Cardiac muscle cell (in vitro differentiated cells and primary cell): Measurements from ENCODE around the gene LENEP. TPM values are rescaled to one million over a fixed set of nuclear protein-coding genes. Genes with fewer than 3 reads are reported as not detected.

Source experiments
- DNase-seq, 2 donors: peaks; one replicate each; pipeline versions ENCODE4 v3.0.0 to v3.0.0-alpha.2; 2010 to 2017; ENCODE audit warnings: low read depth in 1 of 2, low spot score in 1 of 2
- H3K27ac ChIP-seq: fragments of 200-600 bp; sonication (generic); 2 replicates; pipeline ENCODE4 v1.5.1; 2016
- H3K27me3 ChIP-seq: fragments of 200-600 bp; sonication (generic); 2 replicates; pipeline ENCODE4 v1.6.0; 2016; ENCODE audit warnings: control low read depth
- H3K36me3 ChIP-seq: fragments of 200-600 bp; sonication (generic); 2 replicates; pipeline ENCODE4 v1.5.1; 2016; ENCODE audit warnings: control low read depth
- H3K4me1 ChIP-seq: fragments of 200-600 bp; sonication (generic); 2 replicates; pipeline ENCODE4 v1.8.1; 2017; ENCODE audit warnings: low read depth, mild to moderate bottlenecking, mixed run types
- H3K4me3 ChIP-seq: fragments of 200-600 bp; sonication (generic); 2 replicates; pipeline ENCODE4 v1.5.1; 2016; ENCODE audit warnings: mild to moderate bottlenecking
- H3K9me3 ChIP-seq: fragments of 200-600 bp; sonication (generic); 2 replicates; pipeline ENCODE4 v1.5.1; 2017; ENCODE audit warnings: low read depth, mild to moderate bottlenecking, control low read depth
- CTCF ChIP-seq: IDR thresholded peaks from 2 replicates; pipeline ENCODE4 v1.5.1; 2012; ENCODE audit warnings: low read depth, mild to moderate bottlenecking, low read length
- polyA plus RNA-seq: library from polyadenylated mRNA; unstranded; fragments of >200 nt; fragmentation: Nextera tagmentation; extraction: Ambion mirVana; gene quantifications from 2 replicates; pipeline ENCODE4 v1.2.1, GENCODE V29; 2016
- total RNA-seq: library from RNA; depleted of rRNA; stranded (reverse); fragments of >200 nt; gene quantifications from 2 replicates; pipeline ENCODE4 v1.2.3, GENCODE V29; 2016

The LENEP gene
- total and polyA plus RNA-seq, 2 experiments from 2014 or later: 0.72 TPM; not detected in 1

GRCh38 chr1:155017041-155017945 is 23.9 kb downstream of the LENEP start:
- Histone ChIP-seq H3K4me1 (peaks cover 10% of the 10 kb centered on the region), H3K4me3 (peak overlapping the region; percentile 39), H3K27me3 (no peaks in the 10 kb centered on the region), H3K27ac (no peak overlapping the region), H3K36me3 (peaks cover 3% of the 10 kb centered on the region), H3K9me3 (no peaks in the 10 kb centered on the region)
- DNase-seq: peak; percentile 87 to 91
- peak; percentile 99 for TF ChIP-seq CTCF

- peaks cover 13% of the 10 kb centered on the region for H3K4me1 ChIP-seq
- no peak overlapping the region for H3K27ac ChIP-seq
- no peak for TF ChIP-seq CTCF
- H3K27me3 ChIP-seq: no peaks in the 10 kb centered on the region
- H3K9me3 ChIP-seq: no peaks in the 10 kb centered on the region
- H3K4me3 ChIP-seq: no peak overlapping the region
- DNase-seq: no peak
- peaks cover 3% of the 10 kb centered on the region for H3K36me3 ChIP-seq
These were observed 24.5 kb downstream of the LENEP start for GRCh38 chr1:155017946-155018316.

- Histone ChIP-seq H3K27ac (peak overlapping the region; percentile 45), H3K36me3 (peaks cover 3% of the 10 kb centered on the region), H3K4me1 (peaks cover 17% of the 10 kb centered on the region), H3K4me3 (no peak overlapping the region), H3K9me3 (no peaks in the 10 kb centered on the region), H3K27me3 (no peaks in the 10 kb centered on the region)
- no peak for TF ChIP-seq CTCF
- peak in 1 of 2 donors; percentile 30 for DNase-seq
These were observed 25.4 kb downstream of the LENEP start for GRCh38 chr1:155018617-155019348.

- Histone ChIP-seq H3K27ac (peak overlapping the region; percentile 45), H3K9me3 (no peaks in the 10 kb centered on the region), H3K36me3 (peaks cover 3% of the 10 kb centered on the region), H3K4me3 (no peak overlapping the region), H3K27me3 (no peaks in the 10 kb centered on the region), H3K4me1 (peaks cover 17% of the 10 kb centered on the region)
- no peak for DNase-seq
- TF ChIP-seq CTCF: no peak
These were observed 26.2 kb downstream of the LENEP start for GRCh38 chr1:155019377-155020245.
